Common myeloid progenitor, CD34-positive (primary cell): ENCODE results near the gene ATXN1.

ENCODE experiments used
- CTCF ChIA-PET: fragments of 350-600 bp; sonication (Branson Sonifier 250); formaldehyde crosslinking; loops from one replicate; lab custom pipeline; 2021; ENCODE audit warnings: antibody characterized with exemption; lab: Charles Lee
- POLR2A ChIA-PET: fragments of 350-600 bp; sonication (Branson Sonifier 250); formaldehyde crosslinking; loops from one replicate; lab custom pipeline; 2021; ENCODE audit warnings: antibody characterized with exemption; lab: Charles Lee
- DNase-seq, 3 donors: peaks; one replicate each; pipeline versions ENCODE4 v3.0.0 to v3.0.0-alpha.2; 2013
- H3K27ac ChIP-seq, 2 experiments: 1 replicate in 1 of 2; 2 replicates in 1 of 2; pipeline ENCODE4 v1.7.0; 2013; ENCODE audit warnings: inconsistent platforms in 2 of 2, low read length in 2 of 2, mild to moderate bottlenecking in 2 of 2, low read depth in 1 of 2, moderate library complexity in 1 of 2; ENCODE audit not compliant: severe bottlenecking in 2 of 2, insufficient read depth in 1 of 2, poor library complexity in 1 of 2
- H3K27me3 ChIP-seq, 5 experiments: replicated peaks in 2 of 5; 1 replicate in 3 of 5; 2 replicates in 2 of 5; pipeline versions ENCODE4 v1.6.1 to v1.7.0; 2013; ENCODE audit warnings: low read length in 4 of 5, mild to moderate bottlenecking in 2 of 5, moderate library complexity in 2 of 5, inconsistent platforms in 1 of 5; ENCODE audit not compliant: insufficient read depth in 5 of 5, control insufficient read depth in 4 of 5
- H3K36me3 ChIP-seq, 4 experiments: 1 replicate in 2 of 4; 2 replicates in 2 of 4; pipeline versions ENCODE4 v1.6.1 to v1.7.0; 2013; ENCODE audit warnings: low read length in 3 of 4, control low read depth in 1 of 4, mild to moderate bottlenecking in 1 of 4; ENCODE audit not compliant: control insufficient read depth in 4 of 4, insufficient read depth in 4 of 4
- H3K4me1 ChIP-seq, 4 experiments: 1 replicate in 3 of 4; 2 replicates in 1 of 4; pipeline versions ENCODE4 v1.6.1 to v1.7.1; 2013; ENCODE audit warnings: low read length in 3 of 4, mild to moderate bottlenecking in 3 of 4, control low read depth in 1 of 4, inconsistent platforms in 1 of 4, moderate library complexity in 1 of 4; ENCODE audit not compliant: control insufficient read depth in 4 of 4, insufficient read depth in 4 of 4; ENCODE audit errors: control extremely low read depth in 1 of 4
- H3K4me3 ChIP-seq, 7 experiments: 1 replicate in 4 of 7; 2 replicates in 3 of 7; pipeline versions ENCODE4 v1.5.1 to v1.7.0; 2013; ENCODE audit warnings: mild to moderate bottlenecking in 7 of 7, low read length in 6 of 7, moderate library complexity in 6 of 7, inconsistent platforms in 2 of 7, low read depth in 2 of 7, control low read depth in 1 of 7; ENCODE audit not compliant: insufficient read depth in 4 of 7, control insufficient read depth in 1 of 7; ENCODE audit errors: extremely low read depth in 1 of 7
- H3K9me3 ChIP-seq, 5 experiments: 1 replicate in 4 of 5; 2 replicates in 1 of 5; pipeline versions ENCODE4 v1.6.1 to v1.7.1; 2013; ENCODE audit warnings: low read length in 4 of 5, mild to moderate bottlenecking in 2 of 5, inconsistent platforms in 1 of 5, low read depth in 1 of 5, moderate library complexity in 1 of 5; ENCODE audit not compliant: control insufficient read depth in 4 of 5, insufficient read depth in 2 of 5; ENCODE audit errors: control extremely low read depth in 1 of 5
- WGBS: methylation state at CpG from one replicate; pipeline ENCODE4 v1.1.5; 2013; ENCODE audit not compliant: insufficient coverage; 5-methylcytosine and 5-hydroxymethylcytosine counted together

Gene ATXN1

GRCh38 chr6:16427124-16427523 lies 334.1 kb downstream of the ATXN1 start:
- DNase-seq, result no peak
- POLR2A ChIA-PET, result no interaction called here
- Histone ChIP-seq H3K27ac (no peak overlapping the region), H3K27me3 (no peaks in the 10 kb centered on the region), H3K4me1 (no peaks in the 10 kb centered on the region), H3K4me3 (no peak overlapping the region), H3K9me3 (no peaks in the 10 kb centered on the region), H3K36me3 (peaks cover 0 to 2% (median under 1%) of the 10 kb centered on the region in 4 experiments)
- CTCF ChIA-PET, result interaction anchor here (0.8 kb wide), 1 partner anchor 17 kb away, joined by 3 read pairs; no protein-coding TSS in a partner anchor
- 100% methylated on average over 1 of the region's 6 CpGs for WGBS

- POLR2A ChIA-PET, result no interaction called here
- peaks cover 0 to 2% (median 0%) of the 10 kb centered on the region in 4 experiments for H3K4me1 ChIP-seq
- CTCF ChIA-PET, result no interaction called here
Observed at GRCh38 chr6:16425881-16426615, 335.2 kb downstream of the ATXN1 start.

DNA sequence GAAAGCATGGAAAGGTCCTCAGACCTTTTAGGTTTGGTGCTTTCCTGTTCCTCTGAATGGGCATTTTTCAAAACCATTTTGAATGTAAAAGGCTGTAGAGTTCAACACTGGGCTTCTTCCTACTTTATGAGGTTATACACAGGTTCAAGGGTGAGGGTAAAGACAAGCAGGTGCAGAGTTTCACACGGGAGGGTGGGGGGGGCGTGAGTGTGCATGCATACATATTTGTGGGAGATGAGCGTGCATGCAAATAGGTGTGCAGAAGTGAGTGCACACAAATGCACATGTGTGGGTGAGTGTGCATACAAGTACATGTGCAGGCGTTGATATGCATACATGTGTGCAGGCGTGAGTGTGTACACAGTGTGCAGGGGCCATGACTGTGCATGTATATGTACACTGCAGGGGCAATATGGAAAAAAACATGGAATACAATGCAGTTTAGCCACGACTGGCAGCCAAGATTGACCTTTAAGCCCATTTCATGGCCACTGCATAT lies 339.7 kb downstream of the ATXN1 start:
- POLR2A ChIA-PET, result no interaction called here
- CTCF ChIA-PET, result interaction anchor here (1.4 kb wide), 1 partner anchor 18 kb away, joined by 3 read pairs; no protein-coding TSS in a partner anchor
- Histone ChIP-seq H3K27me3 (no peaks in the 10 kb centered on the region), H3K36me3 (no peaks in the 10 kb centered on the region), H3K4me3 (no peak overlapping the region), H3K4me1 (peaks cover 0 to 6% (median 2%) of the 10 kb centered on the region in 4 experiments), H3K9me3 (no peaks in the 10 kb centered on the region), H3K27ac (peak overlapping the region; percentile 59 to 71)
- WGBS, result 94% methylated on average over 6 of the region's 6 CpGs
- no peak for DNase-seq

More at GRCh38 chr6:16425881-16426615, 335.2 kb downstream of the ATXN1 start:
- DNase-seq, result no peak
- no peaks in the 10 kb centered on the region for H3K9me3 ChIP-seq
- H3K4me3 ChIP-seq, result no peak overlapping the region
- peaks cover 0 to 2% (median under 1%) of the 10 kb centered on the region in 4 experiments for H3K36me3 ChIP-seq
- no peak overlapping the region for H3K27ac ChIP-seq
- H3K27me3 ChIP-seq, result no peaks in the 10 kb centered on the region
- WGBS, result 100% methylated on average over 3 of the region's 4 CpGs

- no peaks in the 10 kb centered on the region for H3K9me3 ChIP-seq
- CTCF ChIA-PET, result interaction anchor here (0.6 to 1.4 kb wide), 3 partner anchors 9 to 48 kb away, joined by 3 to 4 read pairs (median 3); no protein-coding TSS in a partner anchor
- DNase-seq, result peak; percentile 25 to 82 (median 60)
- H3K36me3 ChIP-seq, result no peaks in the 10 kb centered on the region
- peaks cover 0 to 6% (median 2%) of the 10 kb centered on the region in 4 experiments for H3K4me1 ChIP-seq
- WGBS, result 97% methylated on average over 3 of the region's 7 CpGs
- H3K4me3 ChIP-seq, result no peak overlapping the region
- POLR2A ChIA-PET, result no interaction called here
- H3K27ac ChIP-seq, result peak overlapping the region; percentile 59 to 71
- H3K27me3 ChIP-seq, result no peaks in the 10 kb centered on the region
Observed at GRCh38 chr6:16420715-16421461, 340.4 kb downstream of the ATXN1 start.

GRCh38 chr6:16420337-16420714 lies 340.9 kb downstream of the ATXN1 start:
- ChIA-PET POLR2A (no interaction called here), CTCF (interaction anchor here (0.6 to 1.4 kb wide), 3 partner anchors 10 to 49 kb away, joined by 3 to 4 read pairs (median 3); no protein-coding TSS in a partner anchor)
- WGBS, result no CpG with 5 or more reads among the region's 2 CpGs
- Histone ChIP-seq H3K9me3 (no peaks in the 10 kb centered on the region), H3K27ac (peak overlapping the region in 1 of 2 experiments; percentile 71), H3K4me1 (peaks cover 0 to 6% (median 2%) of the 10 kb centered on the region in 4 experiments), H3K4me3 (no peak overlapping the region), H3K27me3 (no peaks in the 10 kb centered on the region), H3K36me3 (no peaks in the 10 kb centered on the region)
- DNase-seq, result no peak

DNA sequence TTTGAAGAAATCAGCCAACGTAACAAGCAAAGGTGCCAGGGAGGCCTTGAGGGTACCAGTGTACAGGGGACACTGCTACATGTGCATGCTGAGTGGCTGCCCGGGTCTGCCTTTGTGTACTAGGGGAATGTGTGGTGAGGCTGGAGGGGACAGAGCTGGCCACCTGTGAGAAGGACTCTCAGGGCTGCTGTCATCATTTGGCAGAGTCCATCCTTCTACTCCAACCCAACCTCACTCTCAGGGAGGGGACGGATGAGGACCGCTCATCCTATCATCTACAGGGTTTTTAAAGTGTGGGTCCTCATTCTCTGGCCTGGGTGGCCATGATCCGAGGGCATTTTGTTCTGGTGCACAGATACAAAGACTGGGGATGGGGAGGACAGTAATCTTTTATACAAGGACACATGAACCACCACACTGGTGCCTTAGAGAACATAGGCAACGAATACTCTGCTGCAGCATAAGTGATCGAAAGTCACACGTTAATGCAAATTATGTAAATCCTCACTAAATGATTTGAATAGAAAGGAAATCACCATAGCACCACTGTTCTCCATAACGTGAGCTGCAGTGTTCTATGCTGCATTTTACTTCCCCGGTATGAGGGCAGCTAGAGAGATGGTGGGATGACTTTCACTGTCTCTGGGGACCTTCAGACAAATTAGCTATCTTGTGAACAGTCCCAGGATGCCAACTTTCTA lies 341.5 kb downstream of the ATXN1 start:
- Histone ChIP-seq H3K36me3 (no peaks in the 10 kb centered on the region), H3K27ac (no peak overlapping the region), H3K4me3 (no peak overlapping the region), H3K27me3 (no peaks in the 10 kb centered on the region), H3K9me3 (no peaks in the 10 kb centered on the region), H3K4me1 (peaks cover 0 to 6% (median 2%) of the 10 kb centered on the region in 4 experiments)
- WGBS, result 98% methylated on average over 9 of the region's 10 CpGs
- no peak for DNase-seq
- CTCF ChIA-PET, result interaction anchor here (0.8 to 1.4 kb wide), 4 partner anchors 10 to 450 kb away, joined by 3 to 6 read pairs (median 3); no protein-coding TSS in a partner anchor
- POLR2A ChIA-PET, result no interaction called here
